D721Med (cell line): Measurements from ENCODE around the gene ZNF282.

Source experiments
- DNase-seq: peaks from one replicate; pipeline ENCODE4 v3.0.0; 2011; ENCODE audit warnings: low spot score; ENCODE audit not compliant: insufficient read length
- FAIRE-seq: peaks from 2 replicates; lab custom pipeline; 2011; peaks lifted over from hg19 to GRCh38; lab: Jason Lieb, UNC
- CTCF ChIP-seq: IDR thresholded peaks from 2 replicates; pipeline ENCODE4 v1.5.1; 2012; ENCODE audit warnings: mild to moderate bottlenecking, control low read depth; ENCODE audit not compliant: insufficient read depth; ENCODE audit errors: missing control alignments

The ZNF282 gene

DNA sequence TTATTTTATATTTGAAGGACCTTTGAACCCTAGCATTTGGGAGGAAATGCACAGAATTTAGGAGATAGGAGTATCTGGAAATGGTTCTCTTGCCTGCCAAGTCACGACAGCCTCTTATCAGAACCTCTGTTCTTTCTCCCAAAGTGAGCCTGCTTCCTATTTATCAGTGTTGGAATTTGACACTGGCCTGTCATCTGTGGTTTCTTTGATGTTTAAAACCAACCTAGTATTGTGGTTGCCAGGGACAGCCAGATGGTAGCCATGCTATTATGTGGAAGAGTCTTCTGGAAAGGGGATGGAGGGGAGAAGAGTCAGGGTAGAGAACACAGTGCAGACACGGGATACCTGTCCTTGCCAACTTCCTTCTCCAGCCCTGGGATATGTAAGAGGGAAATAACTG, 21.1 kb downstream of the ZNF282 start:
- no peak for FAIRE-seq
- no peak for DNase-seq
- no peak for TF ChIP-seq CTCF

DNA sequence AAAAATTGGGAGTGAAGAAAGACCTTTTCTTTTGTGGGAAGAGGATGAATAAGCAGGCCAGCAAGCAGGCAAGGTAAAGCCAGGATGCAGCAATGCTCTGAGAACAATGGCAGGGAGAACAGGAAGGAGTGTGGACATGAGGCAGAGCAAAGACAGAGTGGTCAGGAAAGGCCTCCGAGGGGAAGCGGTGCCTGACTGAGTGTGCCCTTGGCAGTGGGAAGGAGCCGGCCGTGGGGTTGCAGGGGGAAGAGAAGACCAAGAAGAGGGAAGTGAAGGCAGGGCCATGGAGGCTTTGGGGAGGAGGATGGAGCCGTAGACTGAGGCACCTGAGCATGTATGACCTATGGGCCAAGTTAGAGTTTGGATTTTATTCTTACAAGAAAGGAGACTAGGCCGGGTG, 22.2 kb downstream of the ZNF282 start:
- FAIRE-seq (no peak), DNase-seq (no peak)
- TF ChIP-seq CTCF, result no peak

GRCh38 chr7:149218469-149219420, 23.4 kb downstream of the ZNF282 start:
- TF ChIP-seq CTCF, result no peak
- FAIRE-seq (no peak), DNase-seq (no peak)

DNA sequence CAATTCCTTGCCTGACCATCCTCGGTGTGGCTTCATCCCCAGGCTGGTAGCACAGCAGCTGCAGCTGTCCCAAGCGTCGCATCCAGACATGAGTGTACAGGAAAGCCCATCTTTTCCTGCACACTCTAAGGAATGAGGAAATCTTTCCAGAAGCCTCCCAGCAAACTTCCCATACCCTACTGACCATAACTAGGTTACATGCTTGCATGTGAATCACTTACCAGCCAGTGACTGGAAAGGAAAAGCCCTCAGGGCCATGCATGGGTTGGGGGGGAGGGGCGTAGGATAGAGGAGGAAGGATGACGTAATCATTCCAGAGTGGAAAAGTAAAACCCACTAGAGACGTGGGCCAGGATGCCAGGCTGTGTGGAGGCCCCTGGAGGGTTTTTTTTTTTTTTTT, 25.2 kb downstream of the ZNF282 start:
- no peak for DNase-seq
- TF ChIP-seq CTCF, result no peak
- no peak for FAIRE-seq

DNA sequence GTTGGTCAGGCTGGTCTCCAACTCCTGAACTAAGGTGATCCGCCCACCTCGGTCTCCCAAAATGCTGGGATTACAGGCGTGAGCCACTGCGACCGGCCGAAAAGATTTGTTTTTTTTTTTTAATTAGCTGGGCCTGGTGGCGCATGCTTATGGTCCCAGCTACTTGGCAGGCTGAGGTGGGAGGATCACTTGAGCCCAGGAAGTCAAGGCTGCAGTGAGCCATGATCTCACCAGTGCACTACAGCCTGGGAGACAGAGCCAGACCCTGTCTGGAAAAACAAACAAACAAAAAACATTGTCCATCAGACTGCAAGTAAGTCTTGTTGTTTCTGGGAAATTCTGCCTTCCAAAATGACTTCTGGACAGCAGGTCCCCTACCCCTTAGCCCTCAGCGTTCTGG, 27.8 kb downstream of the ZNF282 start:
- FAIRE-seq (no peak), DNase-seq (no peak)
- no peak for TF ChIP-seq CTCF

- DNase-seq, result no peak
- no peak for TF ChIP-seq CTCF
These were observed 28.4 kb downstream of the ZNF282 start for GRCh38 chr7:149223761-149224160.

GRCh38 chr7:149224352-149224751, 29.0 kb downstream of the ZNF282 start:
- no peak for TF ChIP-seq CTCF
- FAIRE-seq (no peak), DNase-seq (no peak)

More at GRCh38 chr7:149223761-149224160, 28.4 kb downstream of the ZNF282 start:
- FAIRE-seq, result no peak
